ENCODE data around the gene TMEM132E. TPM values are rescaled to one million over a fixed set of nuclear protein-coding genes. Genes with fewer than 3 reads are reported as not detected.

Gene TMEM132E
- total and polyA plus RNA-seq, 10 donors: 0.09 to 0.79 (median 0.27) TPM

- H3K9me3 ChIP-seq: peaks cover 0 to 6% (median 0%) of the 10 kb centered on the region in 8 donors
- intact Hi-C loops (cut with DNase I; ENCODE audit: low total_unique reads): no loop called here
- TF ChIP-seq POLR2AphosphoS5 (IDR thresholded peaks at IDR 0.05) (no peak), CTCF (IDR thresholded peaks at IDR 0.05 in 8 of 11, conservative IDR thresholded peaks at IDR 0.05 in 3 of 11) (no peak), POLR2A (IDR thresholded peaks at IDR 0.05) (no peak)
- no peaks in the 10 kb centered on the region for H3K4me1 ChIP-seq
- H3K4me3 ChIP-seq: no peak overlapping the region
- peaks cover 0 to 65% (median 0%) of the 10 kb centered on the region in 7 donors for H3K27me3 ChIP-seq (replicated peaks in 1 of 7)
- H3K27ac ChIP-seq: no peak overlapping the region
- H3K36me3 ChIP-seq: no peaks in the 10 kb centered on the region
- WGBS, 5 donors: 50 to 82% (median 72%) methylated on average over 2 of the region's 2 CpGs
- DNase-seq: no peak
Observed at GRCh38 chr17:34683390-34683789, 104.0 kb downstream of the TMEM132E start.

Other genes with a start within 250 kb of the TMEM132E start
- gene CCL13, start 223.1 kb upstream of the TMEM132E start, total RNA-seq: not detected
- gene CCL13, start 223.1 kb upstream of the TMEM132E start, polyA plus RNA-seq: under 1 TPM in 2 of 3 donors, not detected in 1; 0.12 to 0.54 TPM
- not detected for gene CCL1, start 216.3 kb upstream of the TMEM132E start, total RNA-seq
- not detected for gene CCL1, start 216.3 kb upstream of the TMEM132E start, polyA plus RNA-seq